HG03095 (cell line): ENCODE data around the gene ELFN1.

Experiments used
- ATAC-seq: cut with Tn5 transposase; IDR thresholded peaks from one replicate; pipeline ENCODE4 v1.9.1; 2021; ENCODE audit warnings: moderate library complexity; ENCODE audit not compliant: unreplicated experiment

ELFN1 gene

DNA sequence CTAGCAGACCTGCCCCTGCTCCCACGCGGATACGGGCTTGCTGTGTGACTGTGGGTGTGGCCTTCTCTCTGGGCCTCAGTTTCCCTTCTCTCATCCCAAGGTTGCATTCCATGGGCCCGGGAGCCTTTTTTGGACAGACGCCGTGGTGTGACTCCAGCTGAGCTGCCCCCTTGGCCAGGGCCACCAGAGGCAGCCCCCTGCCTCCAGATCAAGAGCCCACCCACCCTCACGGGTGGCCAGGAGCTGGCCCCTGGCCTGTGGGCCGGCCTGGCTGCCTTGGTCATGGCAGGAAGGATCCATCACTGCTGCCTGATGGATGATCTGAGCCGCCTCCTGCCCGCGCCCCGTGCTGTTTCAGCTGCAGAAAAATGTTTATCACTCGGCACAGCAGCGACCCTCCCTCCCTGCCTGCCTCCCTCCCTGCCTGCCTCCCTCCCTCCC lies 27.8 kb upstream of the ELFN1 start:
- no peak for ATAC-seq

GRCh38 chr7:1643270-1644092 lies 26.6 kb upstream of the ELFN1 start:
- no peak for ATAC-seq

DNA sequence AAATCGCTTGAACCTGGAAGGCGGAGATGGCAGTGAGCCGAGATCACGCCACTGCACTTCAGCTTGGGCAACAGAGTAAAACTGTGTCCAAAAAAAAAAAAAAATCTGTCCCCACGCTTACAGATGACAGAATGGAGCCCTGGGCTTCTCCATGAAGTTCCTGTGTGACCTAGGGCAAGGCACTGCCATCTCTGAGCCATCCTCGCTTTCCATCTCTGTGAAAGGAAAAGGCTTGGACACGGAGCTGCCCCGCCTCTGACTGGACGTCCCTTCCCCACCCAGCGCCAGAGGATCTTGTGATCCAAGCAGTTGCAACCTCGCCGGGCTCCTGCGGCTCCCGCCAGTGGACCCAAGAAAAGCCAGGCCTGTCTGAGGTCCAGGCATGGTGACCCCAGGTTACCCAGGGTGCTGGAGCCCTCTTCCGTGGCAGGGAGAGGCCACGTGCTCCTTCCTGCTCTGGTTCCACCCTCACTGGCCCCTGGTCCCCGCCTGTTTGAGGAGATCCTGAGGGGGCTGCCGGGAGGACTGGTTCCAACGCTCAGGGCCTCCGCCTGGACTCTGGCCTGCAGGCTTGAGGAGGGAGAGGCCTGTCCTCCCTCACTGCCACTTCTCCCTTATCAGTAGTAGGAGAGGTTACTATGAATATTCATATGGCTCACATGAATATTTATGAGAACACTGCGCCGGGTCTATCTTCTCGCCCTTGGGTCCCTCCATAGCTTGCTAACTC lies 25.6 kb upstream of the ELFN1 start:
- no peak for ATAC-seq

DNA sequence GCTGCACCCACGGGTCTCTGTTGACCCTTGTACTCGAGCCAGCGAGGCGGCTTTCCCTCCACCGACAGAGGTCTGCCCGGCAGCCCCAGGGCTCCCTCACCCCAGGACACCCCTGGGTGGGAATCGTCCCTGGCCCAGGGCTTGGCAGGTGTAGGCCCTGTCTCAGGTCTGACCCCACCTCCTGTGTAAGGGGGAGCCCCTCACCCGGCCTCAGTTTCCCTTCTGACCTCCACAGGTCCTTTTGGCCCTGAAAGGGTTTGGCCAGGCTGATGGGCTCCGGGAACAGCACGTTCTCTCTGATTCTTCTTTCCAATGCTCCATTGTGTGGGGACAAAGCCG lies 25.0 kb upstream of the ELFN1 start:
- no peak for ATAC-seq

DNA sequence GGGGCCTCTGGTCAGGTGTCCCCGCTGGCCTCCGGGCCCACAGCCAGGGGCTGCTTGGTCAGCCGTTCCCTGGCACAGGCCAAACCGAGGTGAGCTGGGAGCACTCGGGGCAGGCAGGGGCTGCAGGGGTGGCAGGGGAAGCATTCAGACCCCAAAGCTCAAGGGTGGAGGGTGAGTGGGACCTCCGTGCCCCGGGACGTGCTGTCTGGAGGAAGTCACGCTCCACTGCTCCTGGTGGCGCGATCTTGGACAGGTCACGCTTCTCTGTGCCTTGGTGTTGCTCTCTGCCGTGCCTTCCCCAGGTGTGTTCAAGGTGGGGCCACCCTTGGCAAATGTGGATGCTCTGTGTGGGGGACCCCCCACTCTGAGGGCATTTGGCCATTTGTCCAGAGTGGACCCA lies 24.6 kb upstream of the ELFN1 start:
- no peak for ATAC-seq

- no peak for ATAC-seq
Observed at GRCh38 chr7:1646391-1646790, 23.7 kb upstream of the ELFN1 start.

GRCh38 chr7:1646957-1647891 lies 22.9 kb upstream of the ELFN1 start:
- no peak for ATAC-seq

- ATAC-seq: no peak
Observed at GRCh38 chr7:1647961-1648672, 22.0 kb upstream of the ELFN1 start.

GRCh38 chr7:1649751-1650326 lies 20.2 kb upstream of the ELFN1 start:
- no peak for ATAC-seq

GRCh38 chr7:1650363-1651030 lies 19.6 kb upstream of the ELFN1 start:
- no peak for ATAC-seq

GRCh38 chr7:1651031-1651446 lies 19.0 kb upstream of the ELFN1 start:
- ATAC-seq: no peak

DNA sequence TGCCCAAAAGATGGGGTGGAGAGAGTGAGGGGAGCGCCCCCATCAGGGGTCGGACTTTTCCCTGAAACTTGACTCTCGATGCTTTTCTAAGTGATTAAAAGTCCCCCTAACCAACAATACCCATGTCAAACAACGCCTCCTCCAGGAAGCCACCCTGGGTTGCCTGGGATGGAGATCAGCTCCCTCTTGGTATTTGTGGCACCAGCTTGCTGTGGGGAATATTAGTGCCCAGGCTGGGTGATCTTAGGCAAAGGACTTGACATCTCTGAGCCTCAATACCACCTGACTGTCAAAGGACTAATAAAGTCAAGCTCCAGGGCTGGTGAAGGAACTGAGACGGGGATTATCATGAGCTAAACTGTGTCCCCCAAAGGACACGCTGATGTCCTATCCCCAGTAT lies 18.2 kb upstream of the ELFN1 start:
- no peak for ATAC-seq

DNA sequence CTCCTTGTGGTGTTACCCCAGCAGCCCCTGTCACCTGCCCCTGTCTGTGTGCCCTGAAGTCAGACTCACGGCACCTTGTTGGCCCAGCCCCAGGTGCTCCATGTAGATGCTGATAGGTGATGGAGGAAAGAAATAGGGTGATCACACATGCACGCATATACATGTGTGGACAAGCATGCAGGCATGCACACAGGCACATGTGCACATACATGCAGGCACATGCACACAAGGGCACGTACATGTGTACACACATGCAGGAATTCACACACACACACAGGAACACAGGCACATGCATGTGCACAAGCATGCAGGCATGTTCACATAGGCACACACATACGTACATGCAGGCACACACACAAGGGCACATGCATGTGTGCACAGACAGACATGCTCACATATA lies 16.6 kb upstream of the ELFN1 start:
- ATAC-seq: no peak

GRCh38 chr7:1654111-1654510 lies 16.0 kb upstream of the ELFN1 start:
- no peak for ATAC-seq

DNA sequence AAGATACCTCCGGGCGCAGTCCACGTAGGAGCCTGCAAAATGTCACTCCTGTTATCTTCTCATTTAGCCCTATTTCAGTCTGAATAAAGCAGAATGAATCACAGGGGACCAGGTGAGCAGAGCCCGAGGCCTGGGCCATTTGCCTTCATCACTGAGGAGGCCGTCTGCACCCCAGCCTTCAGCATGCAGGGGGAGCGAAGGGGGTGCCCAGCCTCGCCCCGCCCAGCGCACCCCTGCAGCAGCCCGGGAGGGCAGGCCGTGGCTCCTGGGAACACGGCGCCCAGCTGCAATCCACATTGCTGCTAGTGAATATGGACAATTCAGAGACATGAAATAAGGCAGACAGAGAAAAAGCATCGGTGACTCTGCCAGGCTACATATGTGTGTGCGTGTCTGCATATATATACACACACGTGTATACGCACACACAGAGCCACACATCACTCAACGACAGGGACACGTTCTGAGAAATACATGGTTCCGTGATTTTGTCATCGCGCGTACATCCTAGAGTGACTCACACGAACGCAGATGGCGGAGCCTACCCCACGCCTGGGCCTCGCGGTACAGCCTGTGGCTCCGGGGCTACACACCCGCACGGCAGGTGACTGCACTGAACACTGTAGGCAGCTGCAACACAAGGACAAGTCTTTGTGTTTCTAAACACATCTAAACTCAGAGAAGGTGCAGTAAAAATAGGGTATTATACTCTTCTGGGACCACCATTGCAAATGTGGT lies 15.2 kb upstream of the ELFN1 start:
- ATAC-seq: no peak

- ATAC-seq: no peak
Observed at GRCh38 chr7:1659696-1660095, 10.4 kb upstream of the ELFN1 start.

DNA sequence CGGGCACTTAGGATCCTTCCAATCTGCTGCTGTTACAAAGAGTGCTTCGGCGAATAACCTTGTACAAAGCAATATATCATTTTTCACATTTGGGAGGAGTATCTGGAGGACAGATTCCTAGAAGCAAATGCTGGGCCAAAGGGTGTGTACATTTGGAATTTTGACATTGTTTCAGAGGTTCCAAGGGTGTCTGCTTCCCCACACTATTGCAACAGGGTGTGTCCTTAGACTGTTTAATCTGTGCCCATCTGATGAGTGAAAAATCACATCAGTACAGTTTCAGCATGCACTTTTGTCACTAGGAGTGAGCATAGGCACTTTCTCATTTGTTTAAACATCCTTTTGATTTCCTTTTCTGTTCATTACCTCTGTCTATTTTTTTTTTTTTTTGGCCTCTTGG lies 8.6 kb upstream of the ELFN1 start:
- no peak for ATAC-seq

DNA sequence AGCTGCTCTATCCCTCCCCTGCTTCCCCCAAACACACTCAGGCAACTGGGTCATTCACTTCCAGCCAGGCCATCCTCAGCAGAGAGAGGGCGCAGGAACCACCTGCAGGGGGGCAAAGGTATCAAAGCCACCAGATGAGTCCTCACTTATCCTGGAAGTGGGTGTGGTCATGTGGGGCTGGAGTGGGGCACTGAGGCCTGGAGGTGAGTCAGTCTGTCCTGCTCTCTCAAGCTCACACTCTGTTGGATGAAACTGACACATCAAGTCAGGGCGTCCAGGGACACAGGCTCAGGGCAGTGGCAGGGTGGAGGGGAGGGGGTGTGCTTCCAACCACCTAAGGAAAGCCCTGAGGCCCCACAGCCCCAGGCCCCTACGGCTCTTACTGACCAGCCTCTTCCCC lies 8.0 kb upstream of the ELFN1 start:
- ATAC-seq: no peak

DNA sequence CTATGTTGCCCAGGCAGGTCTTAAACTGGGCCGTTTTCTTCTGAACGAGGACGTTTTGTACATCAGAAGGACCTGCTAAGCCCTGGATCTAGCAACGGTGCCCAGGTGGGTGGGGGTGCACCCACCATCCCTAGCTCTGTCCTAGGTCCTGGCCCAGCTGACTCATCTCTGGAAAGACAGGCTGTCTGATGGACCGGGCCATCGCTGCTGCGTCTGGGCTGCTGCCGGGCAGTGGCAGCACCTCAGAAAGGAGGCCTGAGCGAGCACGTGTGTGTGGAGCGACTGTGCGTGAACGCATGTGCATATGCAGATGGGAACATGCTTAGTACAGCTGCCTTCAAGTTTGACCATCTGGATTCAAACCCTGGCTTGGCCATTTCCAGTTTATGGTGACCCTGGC lies 7.3 kb upstream of the ELFN1 start:
- no peak for ATAC-seq
